GM19023 (cell line): ENCODE results near the gene MKX.

Source experiments
- ATAC-seq: cut with Tn5 transposase; IDR thresholded peaks from one replicate; pipeline ENCODE4 v1.9.1; 2021; ENCODE audit warnings: mild to moderate bottlenecking, moderate library complexity; ENCODE audit not compliant: unreplicated experiment

The MKX gene

GRCh38 chr10:27743012-27743876 is 2.4 kb downstream of the MKX start:
- no peak for ATAC-seq

GRCh38 chr10:27742195-27743011 is 3.2 kb downstream of the MKX start:
- ATAC-seq = peak; percentile 91

GRCh38 chr10:27741173-27742091 is 4.2 kb downstream of the MKX start:
- no peak for ATAC-seq

GRCh38 chr10:27736396-27736795 is 9.2 kb downstream of the MKX start:
- no peak for ATAC-seq

- no peak for ATAC-seq
Measured at GRCh38 chr10:27730041-27730440, 15.6 kb downstream of the MKX start.

GRCh38 chr10:27728338-27728737 is 17.3 kb downstream of the MKX start:
- ATAC-seq = no peak

GRCh38 chr10:27724287-27724686 is 21.3 kb downstream of the MKX start:
- no peak for ATAC-seq

GRCh38 chr10:27723436-27723835 is 22.2 kb downstream of the MKX start:
- no peak for ATAC-seq

- ATAC-seq = no peak
Measured at GRCh38 chr10:27720529-27720928, 25.1 kb downstream of the MKX start.

GRCh38 chr10:27719052-27719451 is 26.6 kb downstream of the MKX start:
- ATAC-seq = no peak

- no peak for ATAC-seq
Measured at GRCh38 chr10:27717861-27718260, 27.8 kb downstream of the MKX start.

- ATAC-seq = no peak
Measured at GRCh38 chr10:27717224-27717623, 28.4 kb downstream of the MKX start.

GRCh38 chr10:27716521-27716920 is 29.1 kb downstream of the MKX start:
- ATAC-seq = no peak

- ATAC-seq = no peak
Measured at GRCh38 chr10:27715505-27715904, 30.1 kb downstream of the MKX start.

GRCh38 chr10:27714349-27714748 is 31.3 kb downstream of the MKX start:
- no peak for ATAC-seq

- no peak for ATAC-seq
Measured at GRCh38 chr10:27713941-27714340, 31.7 kb downstream of the MKX start.

- ATAC-seq = no peak
Measured at GRCh38 chr10:27710014-27710413, 35.6 kb downstream of the MKX start.

- no peak for ATAC-seq
Measured at GRCh38 chr10:27709304-27709703, 36.3 kb downstream of the MKX start.

- ATAC-seq = no peak
Measured at GRCh38 chr10:27701938-27702537, 43.6 kb downstream of the MKX start.

- no peak for ATAC-seq
Measured at GRCh38 chr10:27699776-27700175, 45.8 kb downstream of the MKX start.

- no peak for ATAC-seq
Measured at GRCh38 chr10:27698961-27699360, 46.7 kb downstream of the MKX start.
